Right forelimb (tissue), 1 donor: ENCODE measurements around the gene APBB2.

Experiments
- DNase-seq: peaks from one replicate; pipeline ENCODE4 v3.0.0-alpha.2; 2018

Gene APBB2

GRCh38 chr4:41185614-41186592, 28.4 kb downstream of the APBB2 start:
- no peak for DNase-seq

DNA sequence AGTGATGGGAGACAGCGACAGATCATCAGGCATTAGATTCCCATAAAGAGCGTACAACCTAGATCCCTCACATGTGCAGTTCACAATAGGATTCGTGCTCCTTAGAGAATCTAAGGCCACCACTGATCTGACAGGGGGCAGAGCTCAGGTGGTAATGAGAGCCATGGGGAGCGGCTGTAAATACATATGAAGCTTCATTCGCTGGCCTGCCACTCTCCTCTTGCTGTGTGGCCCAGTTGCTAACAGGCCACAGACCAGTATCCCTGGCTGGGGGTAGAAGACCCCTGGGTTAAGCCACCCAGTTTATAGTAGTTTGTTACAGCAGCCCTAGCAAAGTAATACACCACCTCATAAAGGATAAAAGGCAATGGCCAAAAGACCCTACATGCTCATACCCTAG, 30.3 kb downstream of the APBB2 start:
- DNase-seq = no peak

GRCh38 chr4:41183021-41183553, 31.3 kb downstream of the APBB2 start:
- DNase-seq = no peak

DNA sequence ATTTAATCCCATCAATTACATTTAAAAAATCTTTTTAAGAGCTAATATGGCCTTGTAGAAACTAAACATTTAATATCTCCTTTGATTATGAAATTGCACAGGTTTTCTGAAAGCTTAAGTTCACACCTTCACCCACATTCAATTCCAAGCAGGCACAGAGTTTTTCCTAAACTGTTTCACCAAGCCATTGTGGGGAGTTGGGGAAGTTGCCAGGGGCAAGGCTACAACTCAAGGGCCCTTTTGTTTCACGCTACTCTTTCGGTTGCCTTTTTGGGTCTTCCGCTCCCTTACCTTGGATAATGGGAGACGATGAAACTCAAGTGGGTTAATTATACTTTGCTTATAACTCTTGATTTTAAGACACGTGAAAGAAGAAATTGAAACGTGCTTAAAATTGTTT, 33.3 kb downstream of the APBB2 start:
- DNase-seq = no peak

DNA sequence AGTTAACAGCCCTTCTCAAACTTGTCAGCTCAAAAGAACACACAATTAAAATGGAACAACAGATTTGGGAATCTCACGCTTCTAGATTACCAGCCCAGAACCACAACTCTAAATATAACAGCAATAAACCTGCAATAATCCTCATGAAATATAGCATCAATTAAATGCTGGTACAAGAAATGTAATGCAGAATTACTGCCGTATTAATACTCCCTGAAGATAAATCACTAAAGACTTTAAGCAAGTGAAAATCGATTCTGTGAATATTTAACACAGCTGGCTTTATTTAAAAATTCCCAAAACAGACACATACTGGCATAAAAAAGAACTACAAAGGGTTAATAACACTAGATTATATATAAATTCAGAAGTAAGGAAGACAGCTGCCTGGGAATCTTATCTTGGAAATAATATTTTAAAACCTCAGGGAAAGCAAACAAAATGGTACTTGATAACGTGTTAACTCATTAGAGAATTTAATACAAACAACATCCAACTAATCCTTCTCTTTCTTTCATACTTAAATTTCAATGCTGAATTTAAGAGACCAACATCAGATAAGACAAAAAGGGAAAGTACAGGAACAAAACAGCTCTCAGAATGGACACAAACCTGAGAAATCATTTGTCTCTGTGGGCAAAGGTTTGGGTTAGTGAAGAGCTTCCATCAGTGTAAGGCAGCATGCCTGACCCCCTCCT, 34.7 kb downstream of the APBB2 start:
- no peak for DNase-seq

DNA sequence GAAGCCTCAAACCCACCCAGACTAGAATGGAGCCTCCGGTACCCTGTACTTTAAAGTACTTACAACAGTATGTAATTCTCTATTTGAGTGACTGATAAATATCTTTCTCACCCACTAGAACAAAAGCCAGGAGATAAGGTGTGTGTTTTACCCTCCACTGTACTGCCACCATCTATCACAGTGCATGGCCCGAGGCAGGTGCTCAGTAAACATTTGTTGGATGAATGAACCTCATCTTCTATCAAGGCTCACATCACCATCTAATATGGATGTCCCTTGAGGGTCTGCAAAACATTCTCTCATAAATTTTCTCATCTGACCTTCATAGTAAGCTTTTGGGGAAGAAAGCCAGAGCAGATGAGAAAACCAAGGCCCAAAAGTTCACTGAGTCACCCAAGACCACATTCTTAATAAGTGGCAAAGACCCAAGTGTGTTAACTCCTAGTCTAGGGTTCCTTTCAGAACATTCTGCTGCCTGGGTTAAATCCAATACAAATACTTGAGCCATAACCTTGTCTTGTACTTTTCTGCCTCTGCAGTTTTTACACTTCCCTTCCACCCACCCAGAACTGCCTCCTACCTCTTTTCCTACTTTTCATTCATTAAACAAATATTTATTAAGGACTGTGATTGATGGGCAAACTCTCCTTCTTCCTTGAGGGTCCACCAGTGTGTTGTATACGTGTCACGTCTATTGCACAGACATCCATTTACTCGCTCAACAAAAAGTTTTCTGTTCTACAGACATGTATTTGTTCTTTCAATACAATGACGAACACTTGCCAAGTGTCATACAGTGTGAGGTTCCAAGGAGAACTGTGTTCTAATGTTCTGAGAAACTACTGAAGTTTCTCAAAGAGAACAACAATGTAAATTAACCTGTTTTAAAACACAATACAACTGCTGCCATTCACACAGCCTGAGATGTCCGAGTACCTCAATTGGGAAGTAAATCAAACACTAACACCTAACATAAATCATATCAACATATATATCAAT, 35.7 kb downstream of the APBB2 start:
- no peak for DNase-seq

- no peak for DNase-seq
Observed at GRCh38 chr4:41177016-41177415, 37.3 kb downstream of the APBB2 start.

- no peak for DNase-seq
Observed at GRCh38 chr4:41176340-41176739, 38.0 kb downstream of the APBB2 start.

- no peak for DNase-seq
Observed at GRCh38 chr4:41175794-41176193, 38.5 kb downstream of the APBB2 start.

GRCh38 chr4:41174444-41174843, 39.9 kb downstream of the APBB2 start:
- DNase-seq = no peak

DNA sequence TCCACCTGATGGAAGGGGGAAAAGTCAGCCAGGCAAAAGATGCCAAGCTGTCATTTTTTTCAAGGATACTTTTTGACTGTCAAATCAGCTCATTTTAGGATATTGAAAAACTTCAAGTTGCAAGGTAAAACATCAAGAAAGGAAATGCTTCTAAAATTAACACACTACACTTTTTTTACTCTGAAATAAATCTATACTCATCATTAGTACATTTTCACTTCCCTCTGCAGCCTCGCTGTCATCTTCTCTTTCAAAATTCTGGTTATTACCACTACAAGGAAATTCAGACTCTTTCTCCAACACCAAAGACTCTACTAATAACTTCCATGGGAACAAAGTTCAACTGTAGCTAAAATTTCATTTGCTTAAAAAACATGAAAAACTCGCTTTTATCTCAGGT, 41.6 kb downstream of the APBB2 start:
- DNase-seq = no peak

DNA sequence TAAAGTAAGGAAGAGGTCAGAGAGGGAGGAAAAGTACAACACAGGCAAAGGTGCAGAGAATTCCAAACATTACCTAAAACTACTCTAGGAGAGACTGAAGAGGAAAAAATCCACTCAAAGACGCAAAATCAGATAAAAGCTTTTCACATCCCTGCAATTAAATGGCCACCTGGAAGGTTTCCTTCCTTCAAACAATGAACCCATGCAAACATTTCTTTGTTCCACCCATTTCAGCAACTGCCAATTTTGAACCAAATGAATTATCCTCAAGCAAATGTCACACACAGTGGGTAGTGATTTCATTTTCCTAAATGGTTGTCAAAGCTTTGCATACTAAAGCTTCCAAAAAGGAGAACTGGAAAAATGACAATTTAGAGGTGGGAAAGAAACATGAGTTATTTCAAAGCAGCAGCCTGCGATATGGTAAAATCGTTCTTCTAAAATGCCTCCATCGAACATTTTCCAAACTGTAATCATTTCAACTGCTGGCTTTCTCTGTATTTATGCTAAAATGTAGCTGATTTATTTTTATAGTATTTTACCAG, 45.0 kb downstream of the APBB2 start:
- no peak for DNase-seq

DNA sequence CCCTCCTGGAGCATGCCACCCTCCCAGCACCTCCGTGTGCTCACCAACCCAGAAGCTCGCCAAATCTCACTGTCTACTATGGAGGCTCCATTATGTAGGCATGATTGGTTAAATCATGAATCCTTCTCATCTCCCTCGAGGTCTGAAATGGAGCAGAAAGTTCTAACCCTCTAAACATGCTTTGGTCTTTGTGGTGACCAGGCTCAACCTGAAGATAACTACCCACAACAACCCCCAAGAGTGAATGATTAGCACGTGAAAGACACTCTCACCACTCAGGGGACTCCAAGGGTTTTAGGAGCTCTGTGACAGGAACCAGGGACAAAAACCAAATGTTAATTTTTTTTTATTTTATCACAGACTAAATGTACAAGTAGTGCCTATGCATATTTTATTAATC, 47.2 kb downstream of the APBB2 start:
- DNase-seq = no peak

DNA sequence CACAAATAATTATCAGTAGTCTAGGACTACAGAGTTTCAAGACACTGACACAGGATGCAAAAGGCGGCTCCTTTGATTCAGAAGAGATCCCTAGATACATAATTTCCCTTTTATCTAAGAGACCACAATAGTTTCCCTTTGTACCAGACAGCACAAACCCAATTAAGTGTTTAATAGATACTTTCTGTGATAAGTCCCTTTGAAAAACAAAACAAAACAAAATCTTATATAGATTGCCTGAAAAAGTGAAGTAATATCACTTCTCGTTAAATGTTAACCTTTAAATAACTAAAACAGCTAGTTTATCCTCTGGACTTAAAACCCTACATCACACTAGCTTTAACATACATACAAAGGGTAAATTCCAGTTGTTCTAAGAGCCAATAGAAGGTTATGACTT, 49.9 kb downstream of the APBB2 start:
- no peak for DNase-seq

GRCh38 chr4:41161355-41161754, 53.0 kb downstream of the APBB2 start:
- DNase-seq = no peak

- no peak for DNase-seq
Observed at GRCh38 chr4:41160856-41161255, 53.5 kb downstream of the APBB2 start.

- DNase-seq = no peak
Observed at GRCh38 chr4:41160012-41160789, 54.1 kb downstream of the APBB2 start.

- no peak for DNase-seq
Observed at GRCh38 chr4:41158756-41159155, 55.6 kb downstream of the APBB2 start.

DNA sequence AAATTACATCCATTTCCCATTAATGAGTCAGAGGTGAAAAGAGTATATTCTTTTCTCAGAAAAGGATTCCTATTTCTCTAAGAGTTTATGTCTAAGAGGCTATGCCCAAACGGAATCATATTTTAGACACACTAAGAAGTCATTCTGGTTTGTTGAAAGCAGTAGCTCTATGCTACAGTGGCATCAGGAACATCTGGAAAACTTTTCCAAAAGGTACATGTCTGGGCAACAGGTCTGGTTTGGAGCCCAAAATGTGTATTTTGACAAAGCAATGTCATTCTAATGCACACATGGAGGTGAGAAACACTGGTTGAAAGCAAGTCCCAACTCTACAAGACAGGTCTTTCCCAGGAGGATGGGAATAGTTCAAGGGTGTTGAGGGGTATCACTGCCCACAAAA, 56.1 kb downstream of the APBB2 start:
- DNase-seq = no peak

GRCh38 chr4:41157009-41157408, 57.3 kb downstream of the APBB2 start:
- DNase-seq = no peak

DNA sequence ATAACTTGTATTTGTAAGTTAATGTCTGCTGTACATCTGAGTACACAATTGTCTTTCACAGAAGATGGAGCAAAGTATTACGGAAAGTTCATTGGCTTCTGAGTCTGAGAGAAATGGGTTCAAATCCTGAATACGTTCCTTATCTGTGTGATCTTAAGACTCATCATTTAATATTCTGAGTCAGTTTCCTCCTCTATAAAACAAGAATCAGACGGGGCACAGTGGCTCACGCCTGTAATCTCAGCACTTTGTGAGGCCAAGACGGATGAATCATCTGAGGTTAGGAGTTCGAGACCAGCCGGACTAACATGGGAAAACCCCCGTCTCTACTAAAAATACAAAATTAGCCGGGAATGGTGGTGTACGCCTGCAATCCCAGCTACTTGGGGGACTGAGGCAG, 57.8 kb downstream of the APBB2 start:
- no peak for DNase-seq
